OCI-LY7 (cell line): Measurements from ENCODE around the gene ABCA13. TPM values are rescaled to one million over a fixed set of nuclear protein-coding genes. Genes with fewer than 3 reads are reported as not detected.

Source experiments
- BruUV-seq: library from RNA; stranded (reverse); fragments of 400-500 nt; replicated peaks from 2 replicates; lab custom pipeline; 2021; lab: Mats Ljungman, UMichigan
- CTCF ChIA-PET: fragments of 300-600 bp; sonication (Branson Sonifier 250); formaldehyde crosslinking; loops from one replicate; lab custom pipeline; 2022; ENCODE audit warnings: antibody characterized with exemption; ENCODE audit not compliant: unreplicated experiment; lab: Charles Lee
- POLR2A ChIA-PET: fragments of 300-600 bp; sonication (Branson Sonifier 250); formaldehyde crosslinking; loops from one replicate; lab custom pipeline; 2022; ENCODE audit warnings: antibody characterized with exemption; lab: Charles Lee
- DNase-seq: peaks from one replicate; pipeline ENCODE4 v3.0.0-alpha.2; 2015; ENCODE audit warnings: low spot score
- H2AFZ ChIP-seq: fragments of 200-600 bp; sonication (generic), shearing (Covaris generic); 2 replicates; pipeline ENCODE4 v1.6.1; 2014; ENCODE audit warnings: mild to moderate bottlenecking, antibody characterized with exemption, low read length, moderate library complexity
- H3K27ac ChIP-seq: fragments of 200-600 bp; sonication (generic); 2 replicates; pipeline ENCODE4 v1.5.1; 2014; ENCODE audit warnings: mixed run types, low read depth, mild to moderate bottlenecking, moderate library complexity, low read length, inconsistent platforms; ENCODE audit not compliant: poor library complexity, severe bottlenecking
- H3K36me3 ChIP-seq: fragments of 200-600 bp; sonication (generic); 2 replicates; pipeline ENCODE4 v1.6.1; 2014; ENCODE audit warnings: mild to moderate bottlenecking, antibody characterized with exemption, low read length, moderate library complexity, mixed read lengths; ENCODE audit not compliant: insufficient read depth
- H3K4me1 ChIP-seq: fragments of 200-600 bp; sonication (generic); 2 replicates; pipeline ENCODE4 v1.5.1; 2014; ENCODE audit warnings: mild to moderate bottlenecking, low read length; ENCODE audit not compliant: insufficient read depth, poor library complexity, severe bottlenecking
- H3K4me2 ChIP-seq: fragments of 200-600 bp; sonication (generic); 2 replicates; pipeline ENCODE4 v1.6.1; 2014; ENCODE audit warnings: mild to moderate bottlenecking, low read length
- H3K4me3 ChIP-seq: fragments of 200-600 bp; sonication (generic); 2 replicates; pipeline ENCODE4 v1.5.1; 2014; ENCODE audit warnings: mild to moderate bottlenecking, low read depth, low read length; ENCODE audit not compliant: poor library complexity, severe bottlenecking
- H3K79me2 ChIP-seq: fragments of 200-600 bp; sonication (generic); 2 replicates; pipeline ENCODE4 v1.6.1; 2016; ENCODE audit warnings: low read depth, mild to moderate bottlenecking, low read length, moderate library complexity, mixed read lengths; ENCODE audit not compliant: insufficient read depth
- H3K9me2 ChIP-seq: fragments of 200-600 bp; sonication (generic); 2 replicates; pipeline ENCODE4 v1.6.1; 2016; ENCODE audit warnings: mild to moderate bottlenecking, low read length, mixed read lengths; ENCODE audit not compliant: insufficient read depth
- H3K9me3 ChIP-seq: fragments of 200-600 bp; sonication (generic); 2 replicates; pipeline ENCODE4 v1.6.1; 2014; ENCODE audit warnings: mild to moderate bottlenecking, mixed run types, low read length, mixed read lengths
- H4K20me1 ChIP-seq: fragments of 200-600 bp; sonication (generic); 2 replicates; pipeline ENCODE4 v1.6.1; 2014; ENCODE audit warnings: mild to moderate bottlenecking, antibody characterized with exemption, low read length, moderate library complexity, mixed read lengths; ENCODE audit not compliant: insufficient read depth
- CTCF ChIP-seq: fragments of 200-600 bp; sonication (generic); conservative IDR thresholded peaks from 2 replicates; pipeline ENCODE4 v1.5.1; 2014; ENCODE audit warnings: mild to moderate bottlenecking, antibody characterized with exemption, low read length, moderate library complexity, mixed read lengths
- EZH2phosphoT487 ChIP-seq: fragments of 200-600 bp; sonication (generic); IDR thresholded peaks from 2 replicates; pipeline ENCODE4 v1.6.1; 2018; ENCODE audit warnings: low read depth, borderline replicate concordance, mild to moderate bottlenecking, mixed run types, antibody characterized with exemption, low read length, moderate library complexity, mixed read lengths
- intact Hi-C: fragments of 100-400 bp; cut with micrococcal nuclease; formaldehyde crosslinking; loops from one replicate; pipeline ENCODE4 v1.10.0; 2022; ENCODE audit not compliant: unreplicated experiment
- total RNA-seq, 2 experiments: library from RNA; depleted of rRNA in 1 of 2; stranded (reverse); fragments of >200 nt in 1 of 2; shearing (Covaris generic) in 1 of 2; gene quantifications; 2 replicates each; pipeline ENCODE4 v1.2.3, GENCODE V29; 2014 to 2022

ABCA13 gene
- total RNA-seq, 2 experiments from 2014 or later, result not detected

- intact Hi-C loops, result no loop called here
- Histone ChIP-seq H4K20me1 (no peaks in the 10 kb centered on the region), H3K4me1 (no peaks in the 10 kb centered on the region), H2AFZ (no peak overlapping the region), H3K4me2 (no peak overlapping the region), H3K79me2 (no peaks in the 10 kb centered on the region), H3K9me2 (no peaks in the 10 kb centered on the region), H3K9me3 (no peaks in the 10 kb centered on the region), H3K4me3 (no peak overlapping the region), H3K27ac (no peak overlapping the region), H3K36me3 (no peaks in the 10 kb centered on the region)
- TF ChIP-seq CTCF (no peak), EZH2phosphoT487 (no peak)
- ChIA-PET POLR2A (interaction anchor here (0.6 to 1.6 kb wide), 2 partner anchors 11 to 562 kb away, joined by 3 to 5 read pairs; no protein-coding TSS in a partner anchor), CTCF (no interaction called here)
- DNase-seq, result no peak
- no TSS peak for BruUV-seq
Measured at GRCh38 chr7:48518092-48518491, 346.8 kb downstream of the ABCA13 start.

GRCh38 chr7:48522692-48523091 lies 351.4 kb downstream of the ABCA13 start:
- TF ChIP-seq EZH2phosphoT487 (no peak), CTCF (no peak)
- no peaks in the 10 kb centered on the region for H3K9me3 ChIP-seq
- no peaks in the 10 kb centered on the region for H3K79me2 ChIP-seq
- no peaks in the 10 kb centered on the region for H3K36me3 ChIP-seq
- no peak overlapping the region for H2AFZ ChIP-seq
- no peak overlapping the region for H3K27ac ChIP-seq
- CTCF ChIA-PET, result no interaction called here
- no peak overlapping the region for H3K4me3 ChIP-seq
- POLR2A ChIA-PET, result interaction anchor here (0.5 to 0.6 kb wide), 2 partner anchors 10 to 254 kb away, joined by 3 to 5 read pairs; no protein-coding TSS in a partner anchor
- DNase-seq, result no peak
- H4K20me1 ChIP-seq, result no peaks in the 10 kb centered on the region
- peaks cover 3% of the 10 kb centered on the region; the same call in 1 of the 2 replicates for H3K9me2 ChIP-seq
- no peaks in the 10 kb centered on the region for H3K4me1 ChIP-seq
- no TSS peak for BruUV-seq
- intact Hi-C loops, result no loop called here
- H3K4me2 ChIP-seq, result no peak overlapping the region
